ENCODE results near the gene SMS. TPM values are rescaled to one million over a fixed set of nuclear protein-coding genes. Genes with fewer than 3 reads are reported as not detected.

The SMS gene
- total RNA-seq (10 to 100 TPM in 4 of 5 donors, 1 to 10 TPM in 1; 9.6 to 75.8 (median 65.2) TPM), polyA plus RNA-seq (10 to 100 TPM; 41.2 to 48.8 (median 43.9) TPM)
- long read RNA-seq, donor 1, partial matches to known transcripts, result 16 of 19 reads
- long read RNA-seq, donor 1, other reads (novel, unspliced or antisense), result 0 of 19 reads
- long read RNA-seq, donor 2, transcript SMS-202 (11 exons, 1,837 nt), result major isoform, 6 of 12 reads
- long read RNA-seq, donor 2, partial matches to known transcripts, result 6 of 12 reads
- long read RNA-seq, donor 2, other reads (novel, unspliced or antisense), result 0 of 12 reads
- long read RNA-seq, donor 3, transcript SMS-202 (11 exons, 1,837 nt), result major isoform, 9 of 19 reads
- long read RNA-seq, donor 3, partial matches to known transcripts, result 10 of 19 reads
- long read RNA-seq, donor 3, other reads (novel, unspliced or antisense), result 0 of 19 reads
- long read RNA-seq, donor 4, partial matches to known transcripts, result 0 of 2 reads
- long read RNA-seq, donor 4, other reads (novel, unspliced or antisense), result 0 of 2 reads
- long read RNA-seq, donor 5, transcript SMS-202 (11 exons, 1,837 nt), result major isoform, 19 of 74 reads
- long read RNA-seq, donor 5, partial matches to known transcripts, result 55 of 74 reads
- long read RNA-seq, donor 5, other reads (novel, unspliced or antisense), result 0 of 74 reads
- long read RNA-seq, donor 6, transcript SMS-202 (11 exons, 1,837 nt), result major isoform, 23 of 60 reads
- long read RNA-seq, donor 6, partial matches to known transcripts, result 37 of 60 reads
- long read RNA-seq, donor 6, other reads (novel, unspliced or antisense), result 0 of 60 reads
- long read RNA-seq, donor 7, transcript SMS-202 (11 exons, 1,837 nt), result major isoform, 15 of 91 reads
- long read RNA-seq, donor 7, partial matches to known transcripts, result 76 of 91 reads
- long read RNA-seq, donor 7, other reads (novel, unspliced or antisense), result 0 of 91 reads
- long read RNA-seq, donor 8, transcript SMS-202 (11 exons, 1,837 nt), result major isoform, 9 of 37 reads
- long read RNA-seq, donor 8, partial matches to known transcripts, result 28 of 37 reads
- long read RNA-seq, donor 8, other reads (novel, unspliced or antisense), result 0 of 37 reads
- long read RNA-seq, donor 9, transcript SMS-202 (11 exons, 1,837 nt), result major isoform, 10 of 100 reads
- long read RNA-seq, donor 9, partial matches to known transcripts, result 90 of 100 reads
- long read RNA-seq, donor 9, other reads (novel, unspliced or antisense), result 0 of 100 reads
- long read RNA-seq, donor 10, transcript SMS-202 (11 exons, 1,837 nt), result major isoform, 7 of 20 reads
- long read RNA-seq, donor 10, partial matches to known transcripts, result 11 of 20 reads
- long read RNA-seq, donor 10, other reads (novel, unspliced or antisense), result 0 of 20 reads

- H3K4me3 ChIP-seq, result peak within 1 kb of the TSS; percentile 58 to 65 (median 60)
- H3K9me3 ChIP-seq, result no peaks in the 10 kb centered on the region
- intact Hi-C loops (cut with DNase I; ENCODE audit: low total_unique reads), result no loop called here
- H3K36me3 ChIP-seq, result no peaks in the 10 kb centered on the region
- peaks cover 0 to 5% (median 2%) of the 10 kb centered on the region in 4 donors for H3K4me1 ChIP-seq
- no peaks in the 10 kb centered on the region for H3K27me3 ChIP-seq
- peak within 1 kb of the TSS; percentile 79 to 90 (median 85) for H3K27ac ChIP-seq
- 0 to 47% (median 6%) methylated on average over 15 to 46 of the region's 46 CpGs for WGBS, 5 donors
- no peak for TF ChIP-seq CTCF (IDR thresholded peaks at IDR 0.05)
- TF ChIP-seq POLR2AphosphoS5 (IDR thresholded peaks at IDR 0.05), result peak in 2 of 3 donors; percentile 40 to 62
- no peak for TF ChIP-seq POLR2A (IDR thresholded peaks at IDR 0.05)
- TF ChIP-seq EP300 (IDR thresholded peaks at IDR 0.05), result no peak
- peak; percentile 77 to 93 for DNase-seq
Measured at GRCh38 chrX:21940356-21940829, at the start of gene SMS. Gene SMS (plus strand): TSS chrX:21940709. CDS start chrX:21940825, 116 bp downstream.

GRCh38 chrX:21905313-21905712 is 35.2 kb upstream of the SMS start:
- no peak for TF ChIP-seq EP300 (IDR thresholded peaks at IDR 0.05)
- no peak for TF ChIP-seq CTCF (IDR thresholded peaks at IDR 0.05)
- TF ChIP-seq POLR2A (IDR thresholded peaks at IDR 0.05), result no peak
- TF ChIP-seq POLR2AphosphoS5 (IDR thresholded peaks at IDR 0.05), result no peak
- DNase-seq, result no peak
- Histone ChIP-seq H3K9me3 (peaks cover 0 to 4% (median 0%) of the 10 kb centered on the region in 4 donors), H3K4me3 (no peak overlapping the region), H3K27me3 (no peaks in the 10 kb centered on the region), H3K36me3 (no peaks in the 10 kb centered on the region), H3K4me1 (no peaks in the 10 kb centered on the region), H3K27ac (no peak overlapping the region)
- intact Hi-C loops (cut with DNase I; ENCODE audit: low total_unique reads), result no loop called here
- WGBS, 5 donors, result 39 to 83% (median 51%) methylated on average over 2 of the region's 2 CpGs

- H3K4me3 ChIP-seq, result no peak overlapping the region
- TF ChIP-seq POLR2AphosphoS5 (IDR thresholded peaks at IDR 0.05), result no peak
- TF ChIP-seq CTCF (IDR thresholded peaks at IDR 0.05), result no peak
- intact Hi-C loops (cut with DNase I; ENCODE audit: low total_unique reads), result no loop called here
- no peaks in the 10 kb centered on the region for H3K36me3 ChIP-seq
- H3K4me1 ChIP-seq, result no peaks in the 10 kb centered on the region
- DNase-seq, result no peak
- no peak overlapping the region for H3K27ac ChIP-seq
- WGBS, 5 donors, result 65 to 94% (median 81%) methylated on average over 3 of the region's 3 CpGs
- no peaks in the 10 kb centered on the region for H3K27me3 ChIP-seq
- H3K9me3 ChIP-seq, result peaks cover 0 to 4% (median 0%) of the 10 kb centered on the region in 4 donors
Measured at GRCh38 chrX:21905953-21906352, 34.6 kb upstream of the SMS start.

All from stomach (tissue), 19 donors.